Esophagus mucosa (tissue), 1 donor: ENCODE measurements around the gene MIEF1. TPM values are rescaled to one million over a fixed set of nuclear protein-coding genes. Genes with fewer than 3 reads are reported as not detected.
A peak's percentile ranks its signal among the peaks of the same experiment; 100 is the strongest.

ENCODE experiments used
- ATAC-seq: fragments of 200-7000 bp; cut with Tn5 transposase; one replicate; pipeline ENCODE4 v1.9.1; 2020
- total RNA-seq: library from RNA; stranded (reverse); gene quantifications from one replicate; pipeline ENCODE4 v1.2.4, GENCODE V29; 2023
- donor health status: DM: yes; HTN: yes; CAD: no.

Gene MIEF1
- total RNA-seq, 1 donor from 2014 or later: 16.7 TPM

DNA sequence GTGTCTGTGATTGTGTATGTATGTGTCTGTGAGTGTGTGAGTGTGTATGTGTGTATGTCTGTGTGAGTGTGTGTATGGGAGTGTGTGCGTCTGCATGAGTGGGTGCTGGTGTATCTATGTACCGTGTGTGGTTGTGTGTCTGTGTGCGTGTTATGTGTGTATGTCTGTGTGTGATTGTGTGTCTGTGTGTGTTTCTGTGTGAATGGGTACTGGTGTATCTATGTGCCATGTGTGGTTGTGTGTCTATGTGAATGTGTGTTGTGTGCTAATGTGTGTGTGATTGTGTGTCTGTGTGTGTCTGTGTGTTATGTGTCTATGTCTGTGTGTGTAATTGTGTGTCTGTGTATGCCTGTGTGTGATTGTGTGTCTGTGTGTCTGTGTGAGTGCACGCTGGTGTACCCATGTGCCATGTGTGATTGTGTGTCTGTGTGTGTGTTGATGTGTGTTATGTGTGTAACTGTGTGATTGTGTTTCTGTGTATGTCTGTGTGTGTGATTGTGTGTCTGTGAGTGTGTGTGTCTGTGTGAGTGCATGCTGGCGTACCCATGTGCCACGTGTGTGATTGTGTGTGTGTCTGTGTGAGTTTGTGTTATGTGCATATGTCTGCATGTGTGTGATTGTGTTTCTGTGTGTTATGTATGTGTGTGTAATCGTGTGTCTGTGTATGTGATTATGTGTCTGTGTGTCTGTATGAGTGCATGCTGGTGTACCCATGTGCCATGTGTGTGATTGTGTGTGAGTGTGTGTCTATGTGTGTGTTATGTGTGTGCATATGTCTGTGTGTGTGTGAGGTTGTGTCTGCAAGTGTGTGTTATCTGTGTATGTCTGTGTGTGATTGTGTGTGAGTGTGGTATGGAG is 61.7 kb downstream of the MIEF1 start:
- no peak for ATAC-seq

DNA sequence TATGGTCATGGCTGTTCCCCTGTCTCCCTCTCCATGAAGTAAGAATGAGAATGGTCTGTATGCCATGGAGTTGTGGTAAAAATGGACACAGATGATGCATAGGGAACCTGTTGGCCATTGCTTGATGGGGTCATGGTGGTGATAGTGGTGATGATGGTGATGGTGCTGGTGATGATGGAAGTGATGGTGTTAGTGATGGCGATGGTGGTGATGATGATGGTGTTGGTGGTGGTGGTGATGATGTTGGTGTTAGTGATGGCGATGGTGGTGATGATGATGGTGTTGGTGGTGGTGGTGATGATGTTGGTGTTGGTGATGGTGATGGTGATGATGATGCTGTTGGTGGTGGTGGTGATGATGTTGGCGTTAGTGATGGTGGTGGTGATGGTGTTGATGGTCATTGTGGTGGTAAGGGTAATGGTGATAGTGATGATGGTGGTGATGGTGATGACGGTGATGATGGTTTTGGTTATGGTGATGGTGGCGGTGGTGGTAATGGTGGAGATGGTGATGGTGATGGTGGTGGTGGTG is 63.4 kb downstream of the MIEF1 start:
- no peak for ATAC-seq

DNA sequence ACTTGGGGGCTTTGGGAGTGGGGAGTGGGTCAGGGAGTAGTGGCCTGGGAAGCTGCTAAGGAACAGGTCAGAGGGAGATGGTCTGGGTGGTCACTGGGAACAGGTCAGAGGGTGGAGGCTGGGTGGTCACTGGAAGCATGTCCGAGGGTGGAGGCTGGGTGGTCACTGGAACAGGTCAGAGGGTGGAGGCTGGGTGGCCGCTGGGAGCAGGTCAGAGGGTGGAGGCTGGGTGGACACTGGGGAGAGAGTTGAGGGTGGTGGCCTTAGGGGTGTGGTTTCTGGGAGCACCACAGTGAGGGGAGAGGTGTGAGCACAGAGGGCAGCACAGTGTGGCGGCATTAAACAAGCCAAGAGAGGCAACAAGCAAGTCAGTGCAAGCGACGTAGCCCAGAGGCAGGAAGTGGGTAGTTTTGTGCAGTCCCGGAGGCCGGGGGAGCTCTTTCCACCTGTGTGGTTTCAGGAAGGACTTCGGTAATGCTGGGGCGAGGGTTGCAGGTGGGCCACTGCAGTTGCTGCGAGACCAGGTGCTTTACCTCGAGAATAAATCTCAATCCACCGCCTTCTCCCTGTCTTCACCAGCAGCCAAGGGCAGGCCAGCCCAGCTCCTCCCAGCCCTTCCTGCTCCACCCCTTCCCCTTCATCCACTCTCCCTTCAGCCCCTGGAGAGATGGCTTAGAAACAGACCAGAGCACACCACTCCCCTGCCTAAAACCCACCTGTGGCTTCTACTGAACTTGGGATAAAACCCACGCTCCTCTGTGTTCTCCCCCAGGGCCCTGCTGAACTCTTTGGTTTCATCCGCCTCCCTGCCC is 65.3 kb downstream of the MIEF1 start:
- peak; percentile 54 for ATAC-seq

Other genes with a start within 250 kb of the MIEF1 start
- 1,774 TPM for gene RPL3, start 182.7 kb upstream of the MIEF1 start, total RNA-seq
- 23.0 TPM for gene SYNGR1, start 152.3 kb upstream of the MIEF1 start, total RNA-seq
- 10.9 TPM for gene TAB1, start 102.5 kb upstream of the MIEF1 start, total RNA-seq
- gene MGAT3, start 45.3 kb upstream of the MIEF1 start, total RNA-seq: 0.44 TPM
- gene ATF4, start 18.3 kb downstream of the MIEF1 start, total RNA-seq: 375 TPM
- 40.7 TPM for gene RPS19BP1, start 30.5 kb downstream of the MIEF1 start, total RNA-seq
- 0.08 TPM for gene CACNA1I, start 68.5 kb downstream of the MIEF1 start, total RNA-seq